GM10248 (cell line): ENCODE measurements around the gene AGO3.

Experiments
- CTCF ChIA-PET: fragments of 300-600 bp; sonication (Branson Sonifier 250); formaldehyde crosslinking; extraction: SDS; loops from one replicate; lab custom pipeline; 2021; ENCODE audit warnings: antibody characterized with exemption; lab: Yijun Ruan, JAX
- POLR2A ChIA-PET: fragments of 350-650 bp; sonication (Branson Sonifier 250); formaldehyde crosslinking; extraction: SDS; loops from one replicate; lab custom pipeline; 2020; ENCODE audit warnings: antibody characterized with exemption; lab: Yijun Ruan, JAX
- DNase-seq: peaks from one replicate; pipeline ENCODE4 v3.0.0; 2012; ENCODE audit errors: extremely low spot score
- TF ChIP-seq, protein P1 (sequence below): IDR thresholded peaks from 2 replicates; pipeline ENCODE4 v1.5.1; 2012; ENCODE audit warnings: mild to moderate bottlenecking, low read depth; ENCODE audit errors: extremely low read depth, missing control alignments, control extremely low read depth

AGO3 gene

DNA sequence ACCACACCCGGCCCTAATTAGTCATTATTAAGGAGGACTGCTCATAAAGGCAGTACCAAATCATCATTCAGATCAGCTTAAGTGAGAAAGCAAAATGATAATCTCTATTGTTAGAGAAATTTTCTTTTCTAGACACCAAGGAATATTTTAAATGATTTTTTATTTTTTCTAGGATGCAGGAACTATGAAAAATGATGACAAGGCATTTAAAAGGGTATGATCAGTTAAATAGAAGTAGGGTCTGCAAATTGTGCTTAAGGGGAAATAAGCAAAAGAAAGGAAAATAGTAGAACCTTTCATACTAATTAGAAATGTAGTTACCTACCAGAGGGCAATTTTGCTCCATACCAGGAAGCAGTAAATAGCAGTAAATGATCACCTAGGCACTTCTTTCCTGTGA is 131.4 kb downstream of the AGO3 start:
- ChIA-PET POLR2A (no interaction called here), CTCF (interaction anchor here (1.3 kb wide), 1 partner anchor 37 kb away, joined by 3 read pairs; no protein-coding TSS in a partner anchor)
- no peak for DNase-seq
- TF ChIP-seq, protein P1, sequence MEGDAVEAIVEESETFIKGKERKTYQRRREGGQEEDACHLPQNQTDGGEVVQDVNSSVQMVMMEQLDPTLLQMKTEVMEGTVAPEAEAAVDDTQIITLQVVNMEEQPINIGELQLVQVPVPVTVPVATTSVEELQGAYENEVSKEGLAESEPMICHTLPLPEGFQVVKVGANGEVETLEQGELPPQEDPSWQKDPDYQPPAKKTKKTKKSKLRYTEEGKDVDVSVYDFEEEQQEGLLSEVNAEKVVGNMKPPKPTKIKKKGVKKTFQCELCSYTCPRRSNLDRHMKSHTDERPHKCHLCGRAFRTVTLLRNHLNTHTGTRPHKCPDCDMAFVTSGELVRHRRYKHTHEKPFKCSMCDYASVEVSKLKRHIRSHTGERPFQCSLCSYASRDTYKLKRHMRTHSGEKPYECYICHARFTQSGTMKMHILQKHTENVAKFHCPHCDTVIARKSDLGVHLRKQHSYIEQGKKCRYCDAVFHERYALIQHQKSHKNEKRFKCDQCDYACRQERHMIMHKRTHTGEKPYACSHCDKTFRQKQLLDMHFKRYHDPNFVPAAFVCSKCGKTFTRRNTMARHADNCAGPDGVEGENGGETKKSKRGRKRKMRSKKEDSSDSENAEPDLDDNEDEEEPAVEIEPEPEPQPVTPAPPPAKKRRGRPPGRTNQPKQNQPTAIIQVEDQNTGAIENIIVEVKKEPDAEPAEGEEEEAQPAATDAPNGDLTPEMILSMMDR: no peak

GRCh38 chr1:36067871-36068270 is 137.0 kb downstream of the AGO3 start:
- TF ChIP-seq, protein P1: no peak
- DNase-seq: no peak
- POLR2A ChIA-PET: no interaction called here
- CTCF ChIA-PET: interaction anchor here (1.4 kb wide), 2 partner anchors 19 to 218 kb away, joined by 3 to 4 read pairs; no protein-coding TSS in a partner anchor

GRCh38 chr1:36068866-36069265 is 138.0 kb downstream of the AGO3 start:
- POLR2A ChIA-PET: no interaction called here
- CTCF ChIA-PET: interaction anchor here (1.1 to 1.4 kb wide), 3 partner anchors 19 to 186 kb away, joined by 3 read pairs; partner anchors contain the start of gene AGO1
- TF ChIP-seq, protein P1: no peak
- DNase-seq: no peak

DNA sequence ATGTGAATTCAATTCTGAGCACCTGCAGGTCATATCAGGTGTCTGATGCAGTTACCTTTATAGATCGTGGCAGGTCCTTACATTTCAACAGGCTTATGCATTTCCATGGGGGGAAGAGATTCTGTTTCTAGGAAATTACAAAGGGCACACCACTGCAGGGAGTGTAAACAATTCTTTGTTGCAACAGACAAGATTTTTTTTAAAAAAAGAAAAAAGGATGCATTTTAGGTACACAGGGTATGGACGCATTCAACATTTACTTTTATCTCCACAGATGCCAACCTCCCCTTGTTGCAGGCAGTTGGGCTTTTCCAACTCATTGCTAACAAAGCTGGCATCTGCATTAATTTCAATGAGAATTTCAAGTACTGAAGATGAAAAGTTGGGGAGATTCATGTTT is 139.4 kb downstream of the AGO3 start:
- DNase-seq: no peak
- ChIA-PET POLR2A (no interaction called here), CTCF (no interaction called here)
- TF ChIP-seq, protein P1: no peak

GRCh38 chr1:36076979-36077573 is 146.2 kb downstream of the AGO3 start:
- no peak for DNase-seq
- CTCF ChIA-PET: no interaction called here
- POLR2A ChIA-PET: no interaction called here
- TF ChIP-seq, protein P1: no peak

- CTCF ChIA-PET: no interaction called here
- no peak for DNase-seq
- POLR2A ChIA-PET: no interaction called here
- TF ChIP-seq, protein P1: no peak
Observed at GRCh38 chr1:36080236-36080635, 149.3 kb downstream of the AGO3 start.

DNA sequence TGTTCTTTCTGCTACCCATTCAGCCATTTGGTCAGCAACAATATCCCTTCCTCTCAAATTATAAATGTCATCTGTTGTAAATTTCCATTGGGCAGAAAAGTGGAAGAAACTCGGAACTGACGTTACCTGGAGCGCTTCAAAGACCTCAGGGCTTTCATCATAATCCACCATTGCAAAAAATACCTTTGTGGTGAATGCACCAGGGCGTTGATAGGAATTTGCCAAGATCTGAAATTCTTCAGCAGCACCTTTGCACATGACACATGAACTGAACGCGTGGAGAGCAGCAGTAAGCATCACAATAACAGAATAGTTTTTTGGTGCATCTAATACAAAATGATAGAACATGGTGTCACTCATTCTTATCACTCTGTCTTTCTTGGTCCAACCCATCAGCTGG is 149.9 kb downstream of the AGO3 start:
- POLR2A ChIA-PET: no interaction called here
- TF ChIP-seq, protein P1: no peak
- CTCF ChIA-PET: no interaction called here
- DNase-seq: no peak
